Measurements from ENCODE around the gene FCER2. TPM values are rescaled to one million over a fixed set of nuclear protein-coding genes. Genes with fewer than 3 reads are reported as not detected.
A peak's percentile ranks its signal among the peaks of the same experiment; 100 is the strongest.

Gene FCER2
- polyA plus RNA-seq, 3 donors, result 1.1 to 4.1 (median 2.1) TPM

- Histone ChIP-seq H4K20me1 (ENCODE audit: insufficient read depth, low read length) (peaks cover 10% of the 10 kb centered on the region), H3K79me2 (ENCODE audit: insufficient read depth, low read length) (peaks cover 74% of the 10 kb centered on the region), H3K4me3 (replicated peaks in 1 of 3; ENCODE audit: low read depth in 2 of 3, low read length in 3 of 3) (peak overlapping the region; percentile 41 to 96 (median 48)), H3K9ac (ENCODE audit: insufficient read depth, low read length, poor library complexity, severe bottlenecking) (peak overlapping the region; percentile 74), H3K4me1 (ENCODE audit: control insufficient read depth in 1 of 2, insufficient read depth in 2 of 2, low read length in 2 of 2) (peaks cover 76 to 96% of the 10 kb centered on the region in 2 donors), H2AFZ (ENCODE audit: insufficient read depth, low read depth, low read length, poor library complexity, severe bottlenecking) (no peak overlapping the region), H3K4me2 (replicated peaks; ENCODE audit: extremely low read depth, low read length, poor library complexity, severe bottlenecking) (peak overlapping the region; percentile 97), H3K9me3 (replicated peaks in 1 of 2; ENCODE audit: control insufficient read depth in 1 of 2, insufficient read depth in 1 of 2, low read length in 2 of 2) (peaks cover 7 to 13% of the 10 kb centered on the region in 2 donors), H3K27ac (ENCODE audit: low read depth in 1 of 2, low read length in 2 of 2) (peak overlapping the region; percentile 76 to 96), H3K27me3 (ENCODE audit: control insufficient read depth in 2 of 2, insufficient read depth in 2 of 2, low read length in 2 of 2) (no peaks in the 10 kb centered on the region), H3K36me3 (replicated peaks in 1 of 2; ENCODE audit: control insufficient read depth in 1 of 2, insufficient read depth in 2 of 2, low read length in 2 of 2) (peaks cover 5 to 7% of the 10 kb centered on the region in 2 donors)
- peaks cover 0 to 4% (median 0%) of the 10 kb centered on the region in 3 donors for H3K27me3 Mint-ChIP-seq (ENCODE audit: low read depth in 3 of 3)
- TF ChIP-seq CTCF (IDR thresholded peaks at IDR 0.05), result peak; percentile 9
- H3K4me1 Mint-ChIP-seq, result peaks cover 79% of the 10 kb centered on the region
- intact Hi-C loops (cut with micrococcal nuclease), result loop anchor here (1.0 to 5.0 kb wide), 3 partner anchors 19 to 40 kb away; partner anchors contain the start of gene STXBP2 (in 1 of the 2)
- peaks cover 11 to 14% (median 13%) of the 10 kb centered on the region in 7 donors for H3K9me3 Mint-ChIP-seq
- DNase-seq, result peak; percentile 74 to 84 (median 79)
- H3K27ac Mint-ChIP-seq, result peak overlapping the region; percentile 95 to 99 (median 98)
- whole genome bisulfite sequencing (ENCODE audit: insufficient coverage), result 24% methylated on average over 8 of the region's 12 CpGs
- H3K36me3 Mint-ChIP-seq, result peaks cover 10 to 21% of the 10 kb centered on the region in 2 donors
- H3K4me3 Mint-ChIP-seq, result peak overlapping the region; percentile 80 to 93
These were observed 24.1 kb downstream of the FCER2 start for GRCh38 chr19:7677669-7678311.

GRCh38 chr19:7676854-7677253 lies 25.1 kb downstream of the FCER2 start, which contains the start of gene MCEMP1:
TSS of gene MCEMP1 (plus strand) at chr19:7677090. CDS start at chr19:7677121, 31 bp downstream.
- Mint-ChIP-seq H3K36me3 (peaks cover 6 to 16% of the 10 kb centered on the region in 2 donors), H3K27me3 (ENCODE audit: low read depth in 3 of 3) (peaks cover 0 to 4% (median 0%) of the 10 kb centered on the region in 3 donors), H3K9me3 (peaks cover 11 to 17% (median 13%) of the 10 kb centered on the region in 7 donors), H3K4me3 (peak within 1 kb of the TSS; percentile 80 to 93), H3K4me1 (peaks cover 74% of the 10 kb centered on the region), H3K27ac (peak within 1 kb of the TSS; percentile 95 to 99 (median 98))
- H3K36me3 ChIP-seq (replicated peaks in 1 of 2; ENCODE audit: control insufficient read depth in 1 of 2, insufficient read depth in 2 of 2, low read length in 2 of 2), result no peaks in the 10 kb centered on the region
- H3K9ac ChIP-seq (ENCODE audit: insufficient read depth, low read length, poor library complexity, severe bottlenecking), result peak within 1 kb of the TSS; percentile 74
- DNase-seq, result peak; percentile 63 to 75 (median 67)
- peak within 1 kb of the TSS; percentile 41 to 96 (median 48) for H3K4me3 ChIP-seq (replicated peaks in 1 of 3; ENCODE audit: low read depth in 2 of 3, low read length in 3 of 3)
- H3K4me2 ChIP-seq (replicated peaks; ENCODE audit: extremely low read depth, low read length, poor library complexity, severe bottlenecking), result peak within 1 kb of the TSS; percentile 97
- H3K79me2 ChIP-seq (ENCODE audit: insufficient read depth, low read length), result peaks cover 65% of the 10 kb centered on the region
- H4K20me1 ChIP-seq (ENCODE audit: insufficient read depth, low read length), result peaks cover under 1% of the 10 kb centered on the region
- WGBS (ENCODE audit: insufficient coverage), result 0% methylated on average over 3 of the region's 10 CpGs
- H2AFZ ChIP-seq (ENCODE audit: insufficient read depth, low read depth, low read length, poor library complexity, severe bottlenecking), result no peak within 1 kb of the TSS
- peaks cover 7 to 13% of the 10 kb centered on the region in 2 donors for H3K9me3 ChIP-seq (replicated peaks in 1 of 2; ENCODE audit: control insufficient read depth in 1 of 2, insufficient read depth in 1 of 2, low read length in 2 of 2)
- TF ChIP-seq CTCF (IDR thresholded peaks at IDR 0.05), result no peak
- intact Hi-C loops (cut with micrococcal nuclease), result loop anchor here (1.0 to 5.0 kb wide), 3 partner anchors 18 to 40 kb away; partner anchors contain the start of gene STXBP2 (in 1 of the 2)
- H3K4me1 ChIP-seq (ENCODE audit: control insufficient read depth in 1 of 2, insufficient read depth in 2 of 2, low read length in 2 of 2), result peaks cover 68 to 91% of the 10 kb centered on the region in 2 donors
- H3K27me3 ChIP-seq (ENCODE audit: control insufficient read depth in 2 of 2, insufficient read depth in 2 of 2, low read length in 2 of 2), result no peaks in the 10 kb centered on the region
- peak within 1 kb of the TSS; percentile 76 to 96 for H3K27ac ChIP-seq (ENCODE audit: low read depth in 1 of 2, low read length in 2 of 2)
